GM10847 (cell line): ENCODE data around the gene ACSF2.

Experiments
- POLR2A ChIP-seq: IDR thresholded peaks from 2 replicates; pipeline ENCODE4 v1.6.1; 2011; ENCODE audit not compliant: insufficient read length; ENCODE audit errors: extremely low read depth

ACSF2 gene

DNA sequence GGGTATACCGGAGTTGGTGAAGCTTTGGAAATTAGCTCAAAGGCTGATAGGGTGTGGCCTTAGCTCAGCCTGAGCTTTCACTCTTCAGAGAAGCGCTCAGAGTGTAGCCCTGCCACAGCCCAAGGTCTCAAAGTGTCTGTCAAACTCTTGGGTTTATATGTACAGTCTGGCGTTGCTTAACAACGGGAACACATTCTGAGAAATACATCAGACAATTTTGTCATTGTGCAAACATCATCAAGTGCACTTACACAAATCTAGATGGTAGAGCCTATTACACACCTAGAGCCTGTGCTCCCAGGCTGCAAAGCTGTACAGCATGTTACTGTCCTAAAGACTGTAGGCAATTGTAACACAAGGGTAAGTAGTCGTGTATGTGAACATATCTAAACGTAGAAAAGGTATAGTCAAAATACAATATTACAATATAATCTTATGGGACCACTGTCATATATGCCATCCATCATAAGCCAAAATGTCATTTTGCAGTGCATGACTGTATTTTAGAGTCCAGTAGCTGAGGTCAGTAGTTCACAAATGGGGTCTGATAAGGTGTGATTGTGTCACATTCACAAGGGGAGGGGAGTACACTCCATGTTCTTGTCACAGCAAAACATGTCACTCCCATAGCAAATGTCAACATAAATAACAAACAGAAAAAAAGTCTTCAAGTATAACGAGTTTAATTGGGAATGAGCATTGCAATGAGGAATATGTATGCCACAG lies 22.0 kb downstream of the ACSF2 start:
- no peak for TF ChIP-seq POLR2A

DNA sequence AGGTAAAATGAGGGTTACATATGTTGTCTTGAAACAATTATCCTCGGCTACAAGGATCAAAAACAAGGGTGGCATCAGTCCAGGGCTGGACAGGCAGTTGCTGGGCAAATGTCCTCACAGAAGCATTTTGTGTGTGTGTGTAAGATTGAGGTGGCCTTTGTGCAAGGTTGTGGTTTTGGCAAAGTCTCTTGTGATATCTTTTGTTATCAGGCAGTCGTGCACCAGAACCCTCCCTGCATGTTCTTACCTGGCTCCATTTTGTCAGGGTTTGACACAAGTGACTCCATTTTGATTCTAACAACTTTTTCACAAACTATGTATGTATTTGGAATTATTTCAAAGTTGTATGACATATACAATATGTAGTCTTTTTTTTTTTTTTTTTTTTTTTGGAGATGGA lies 22.6 kb downstream of the ACSF2 start:
- TF ChIP-seq POLR2A = no peak

DNA sequence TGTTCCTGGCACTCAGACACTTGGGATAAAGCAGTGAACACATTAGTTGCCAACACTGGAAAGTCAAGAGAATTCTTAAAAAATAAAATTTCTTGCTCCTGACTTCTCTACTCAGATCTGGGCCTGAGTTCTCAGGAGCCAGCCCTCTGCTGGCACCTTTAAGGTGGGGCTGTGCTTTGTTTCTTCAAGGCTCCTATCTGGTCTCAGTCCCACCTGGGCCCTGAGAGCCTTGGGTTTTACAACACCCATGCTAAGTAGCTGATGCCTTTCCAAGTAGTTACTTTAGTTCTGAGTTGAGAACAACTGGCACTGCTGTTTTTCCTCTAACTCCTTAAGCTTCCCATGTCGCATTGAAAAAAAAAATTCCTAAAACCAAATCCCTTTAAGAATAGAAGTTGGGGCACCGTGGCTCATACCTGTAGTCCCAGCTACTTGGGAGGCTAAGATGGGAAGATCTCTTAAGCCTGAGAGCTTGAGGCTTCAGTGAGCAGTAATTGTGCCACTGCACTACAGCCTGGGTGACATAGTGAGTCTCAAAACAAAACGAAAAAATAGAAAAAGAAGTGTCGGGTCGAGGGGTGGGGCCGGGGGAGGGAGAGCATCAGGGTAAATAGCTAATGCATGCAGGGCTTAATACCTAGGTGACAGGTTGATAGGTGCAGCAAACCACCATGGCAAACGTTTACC lies 26.1 kb downstream of the ACSF2 start:
- no peak for TF ChIP-seq POLR2A

DNA sequence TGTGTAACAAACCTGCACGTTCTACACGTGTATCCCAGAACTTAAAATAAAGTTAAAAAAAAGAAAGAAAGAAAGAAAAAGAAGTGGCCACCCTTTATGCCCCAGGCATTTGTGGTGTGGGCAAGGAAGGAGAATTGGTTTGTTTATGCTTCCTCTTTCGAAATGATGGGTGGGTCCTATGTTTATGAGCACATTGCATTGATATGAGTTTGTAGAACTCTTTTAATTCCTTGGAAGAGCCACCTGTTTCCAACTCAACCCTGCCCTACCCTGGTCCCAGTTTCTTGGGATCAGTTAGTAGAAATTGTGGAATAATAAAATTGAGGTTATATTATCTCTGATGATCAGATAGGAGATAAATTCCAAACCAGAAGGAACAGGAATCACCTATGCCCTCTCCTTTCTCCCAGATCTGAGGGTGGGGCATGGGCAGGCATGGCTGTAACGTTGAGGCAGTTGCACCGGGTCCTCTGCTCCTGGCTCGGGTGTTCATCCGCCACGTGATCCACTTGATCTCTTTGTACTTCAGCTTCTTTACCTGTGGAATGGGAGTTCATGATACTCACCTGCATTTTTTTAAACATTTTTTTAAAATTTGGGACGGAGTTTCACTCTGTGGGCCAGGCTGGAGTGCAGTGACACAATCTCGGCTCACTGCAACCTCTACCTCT lies 26.7 kb downstream of the ACSF2 start:
- TF ChIP-seq POLR2A = no peak

- no peak for TF ChIP-seq POLR2A
These were observed 27.9 kb downstream of the ACSF2 start for GRCh38 chr17:50453901-50454300.

GRCh38 chr17:50457621-50458020 lies 31.6 kb downstream of the ACSF2 start:
- no peak for TF ChIP-seq POLR2A

DNA sequence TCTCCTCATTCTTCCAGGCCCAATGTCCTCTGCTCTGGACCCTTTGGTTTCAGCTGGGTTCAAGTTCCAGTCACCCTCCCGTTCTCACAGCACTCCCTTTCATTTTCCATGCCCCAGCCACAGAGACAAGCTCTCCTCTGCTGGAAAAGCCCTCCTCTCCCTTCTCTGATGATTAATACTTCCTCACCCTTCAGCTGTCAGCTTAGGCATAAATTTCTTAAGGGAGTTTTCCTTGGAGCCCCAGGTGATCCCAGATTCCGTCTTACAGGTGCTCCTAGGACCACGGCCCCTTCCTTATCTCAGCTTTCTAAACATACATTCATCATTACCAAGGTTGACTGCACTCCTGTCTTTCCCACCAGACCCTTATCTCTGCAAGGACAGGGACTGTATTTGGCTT lies 32.3 kb downstream of the ACSF2 start:
- TF ChIP-seq POLR2A = no peak

DNA sequence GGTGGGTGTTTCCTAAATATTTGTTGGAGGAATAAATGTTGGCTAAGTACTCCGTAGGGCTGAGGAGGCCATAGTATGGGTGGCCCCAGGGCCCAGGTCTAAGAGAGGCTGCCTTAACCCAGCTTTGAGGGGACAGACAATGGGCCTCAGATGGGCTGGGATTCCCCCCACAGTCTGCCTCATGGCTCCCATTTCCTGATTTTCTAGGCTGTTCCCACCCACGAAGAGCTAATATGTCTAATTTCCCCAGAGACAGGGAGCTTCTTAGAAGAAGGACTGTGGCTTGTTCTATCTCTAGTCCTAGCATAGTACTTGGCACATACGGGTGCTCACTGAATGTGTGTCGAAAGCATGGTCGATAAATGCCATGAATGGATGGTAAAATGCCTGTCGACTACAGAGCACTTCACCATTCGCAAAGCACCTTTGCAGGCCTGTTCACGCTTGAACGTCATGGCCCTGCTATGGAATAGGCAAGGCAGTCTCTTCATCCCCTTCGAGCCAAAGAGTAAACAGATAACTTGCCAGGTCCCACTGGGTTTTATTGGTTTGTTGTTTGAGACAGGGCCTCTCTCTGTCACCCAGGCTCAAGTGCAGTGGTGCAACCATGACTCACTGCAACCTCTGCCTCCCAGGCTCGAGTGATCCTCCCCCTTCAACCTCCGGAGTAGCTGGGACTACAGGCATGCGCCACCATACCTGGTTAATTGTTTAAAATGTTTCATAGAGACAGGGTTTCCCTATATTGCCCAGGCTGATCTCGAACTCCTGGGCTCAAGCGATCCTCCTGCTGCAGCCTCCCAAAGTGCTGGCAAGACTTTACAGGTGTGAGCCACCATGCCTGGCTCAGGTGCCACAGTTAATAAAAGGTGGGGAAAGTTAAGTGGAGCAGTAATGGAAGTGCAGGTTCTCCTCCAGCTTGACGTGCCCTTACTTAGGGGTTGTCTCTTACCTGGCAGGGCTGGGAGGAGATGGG lies 33.0 kb downstream of the ACSF2 start:
- TF ChIP-seq POLR2A = no peak

- TF ChIP-seq POLR2A = no peak
These were observed 33.7 kb downstream of the ACSF2 start for GRCh38 chr17:50459756-50460155.

- no peak for TF ChIP-seq POLR2A
These were observed 35.0 kb downstream of the ACSF2 start for GRCh38 chr17:50460831-50461526.

GRCh38 chr17:50461550-50462132 lies 35.6 kb downstream of the ACSF2 start:
- TF ChIP-seq POLR2A = no peak

DNA sequence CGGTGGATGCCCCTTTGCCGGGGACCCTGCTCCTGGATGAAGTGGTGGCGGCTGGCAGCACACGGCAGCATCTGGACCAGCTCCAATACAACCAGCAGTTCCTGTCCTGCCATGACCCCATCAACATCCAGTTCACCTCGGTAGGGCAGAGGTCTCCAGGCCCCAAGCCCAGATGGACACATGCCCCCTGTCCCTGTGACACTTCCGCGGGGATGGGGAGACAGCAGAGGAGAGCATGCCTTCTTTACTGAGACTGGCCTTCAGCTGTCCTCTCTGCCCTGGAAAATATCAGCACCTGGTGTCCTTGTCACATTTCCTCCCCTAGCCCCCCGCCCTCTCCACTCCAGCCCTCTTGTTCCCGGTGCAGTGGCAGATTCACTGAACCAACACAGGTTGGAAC lies 36.4 kb downstream of the ACSF2 start:
- no peak for TF ChIP-seq POLR2A

DNA sequence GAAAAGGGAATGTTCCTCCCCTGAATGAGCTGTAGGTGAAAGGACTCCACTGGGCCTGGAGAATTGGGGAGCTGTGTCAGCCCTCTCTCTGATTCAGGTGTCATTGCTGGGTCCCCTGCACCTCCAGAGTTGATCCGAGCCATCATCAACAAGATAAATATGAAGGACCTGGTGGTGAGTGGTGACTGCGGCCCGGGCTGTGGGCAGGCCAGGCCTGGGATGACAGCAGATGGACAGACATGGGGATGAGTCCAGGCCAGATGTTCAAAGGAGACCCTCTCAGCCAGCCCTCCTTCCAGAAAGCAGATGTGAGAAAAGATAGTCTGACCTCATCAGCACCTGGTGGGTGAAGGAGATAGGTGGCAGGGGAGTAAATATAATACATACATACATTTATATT lies 38.1 kb downstream of the ACSF2 start:
- no peak for TF ChIP-seq POLR2A

DNA sequence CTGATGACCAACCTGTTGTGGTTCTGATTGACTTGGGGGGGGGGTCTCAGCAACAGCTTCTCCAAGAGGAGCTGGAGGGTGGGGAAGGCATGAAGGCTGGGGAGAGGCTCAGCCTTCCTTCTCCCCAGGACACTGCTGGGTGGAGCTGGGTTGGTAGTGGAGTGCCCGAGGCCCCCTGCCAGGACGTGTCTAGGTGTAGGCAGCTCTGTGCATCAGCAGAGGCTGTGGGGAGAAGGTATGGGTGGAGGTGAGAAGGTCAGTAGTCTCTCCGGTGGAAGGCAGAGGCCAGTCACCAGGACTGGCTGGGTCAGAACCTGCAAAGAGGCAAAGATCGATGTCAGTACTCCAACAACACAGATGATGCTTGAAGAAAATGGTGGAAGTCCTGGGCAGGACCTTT lies 38.7 kb downstream of the ACSF2 start:
- no peak for TF ChIP-seq POLR2A
